ENCODE measurements around the gene KDM8. TPM values are rescaled to one million over a fixed set of nuclear protein-coding genes. Genes with fewer than 3 reads are reported as not detected.

KDM8 gene
- total and polyA plus RNA-seq, 9 of the 15 experiments (the other 6 are each of a cell fraction or from before 2014, with no cell fraction given): 0.61 to 9.1 (median 5.4) TPM

- TF ChIP-seq TSHZ1 (CRISPR knock-in tag; IDR thresholded peaks at IDR 0.05) (no peak), HMG20A (CRISPR knock-in tag; conservative IDR thresholded peaks at IDR 0.05) (no peak), RBM25 (IDR thresholded peaks at IDR 0.05; ENCODE audit: low read depth, low read length, severe bottlenecking) (no peak), THRAP3 (IDR thresholded peaks at IDR 0.05; ENCODE audit: borderline replicate concordance) (no peak), PRDM10 (IDR thresholded peaks at IDR 0.05; ENCODE audit: partially characterized antibody) (peak; percentile 25), RBM15 (IDR thresholded peaks at IDR 0.05; ENCODE audit: insufficient read depth, low read length) (no peak), ARID2 (IDR thresholded peaks at IDR 0.05) (no peak), ZFP30 (CRISPR knock-in tag; IDR thresholded peaks at IDR 0.05; ENCODE audit: borderline replicate concordance) (no peak), HOMEZ (CRISPR knock-in tag; IDR thresholded peaks at IDR 0.05) (no peak), PYGO2 (tag; IDR thresholded peaks at IDR 0.05) (no peak)
- TF ChIP-seq, protein P1, sequence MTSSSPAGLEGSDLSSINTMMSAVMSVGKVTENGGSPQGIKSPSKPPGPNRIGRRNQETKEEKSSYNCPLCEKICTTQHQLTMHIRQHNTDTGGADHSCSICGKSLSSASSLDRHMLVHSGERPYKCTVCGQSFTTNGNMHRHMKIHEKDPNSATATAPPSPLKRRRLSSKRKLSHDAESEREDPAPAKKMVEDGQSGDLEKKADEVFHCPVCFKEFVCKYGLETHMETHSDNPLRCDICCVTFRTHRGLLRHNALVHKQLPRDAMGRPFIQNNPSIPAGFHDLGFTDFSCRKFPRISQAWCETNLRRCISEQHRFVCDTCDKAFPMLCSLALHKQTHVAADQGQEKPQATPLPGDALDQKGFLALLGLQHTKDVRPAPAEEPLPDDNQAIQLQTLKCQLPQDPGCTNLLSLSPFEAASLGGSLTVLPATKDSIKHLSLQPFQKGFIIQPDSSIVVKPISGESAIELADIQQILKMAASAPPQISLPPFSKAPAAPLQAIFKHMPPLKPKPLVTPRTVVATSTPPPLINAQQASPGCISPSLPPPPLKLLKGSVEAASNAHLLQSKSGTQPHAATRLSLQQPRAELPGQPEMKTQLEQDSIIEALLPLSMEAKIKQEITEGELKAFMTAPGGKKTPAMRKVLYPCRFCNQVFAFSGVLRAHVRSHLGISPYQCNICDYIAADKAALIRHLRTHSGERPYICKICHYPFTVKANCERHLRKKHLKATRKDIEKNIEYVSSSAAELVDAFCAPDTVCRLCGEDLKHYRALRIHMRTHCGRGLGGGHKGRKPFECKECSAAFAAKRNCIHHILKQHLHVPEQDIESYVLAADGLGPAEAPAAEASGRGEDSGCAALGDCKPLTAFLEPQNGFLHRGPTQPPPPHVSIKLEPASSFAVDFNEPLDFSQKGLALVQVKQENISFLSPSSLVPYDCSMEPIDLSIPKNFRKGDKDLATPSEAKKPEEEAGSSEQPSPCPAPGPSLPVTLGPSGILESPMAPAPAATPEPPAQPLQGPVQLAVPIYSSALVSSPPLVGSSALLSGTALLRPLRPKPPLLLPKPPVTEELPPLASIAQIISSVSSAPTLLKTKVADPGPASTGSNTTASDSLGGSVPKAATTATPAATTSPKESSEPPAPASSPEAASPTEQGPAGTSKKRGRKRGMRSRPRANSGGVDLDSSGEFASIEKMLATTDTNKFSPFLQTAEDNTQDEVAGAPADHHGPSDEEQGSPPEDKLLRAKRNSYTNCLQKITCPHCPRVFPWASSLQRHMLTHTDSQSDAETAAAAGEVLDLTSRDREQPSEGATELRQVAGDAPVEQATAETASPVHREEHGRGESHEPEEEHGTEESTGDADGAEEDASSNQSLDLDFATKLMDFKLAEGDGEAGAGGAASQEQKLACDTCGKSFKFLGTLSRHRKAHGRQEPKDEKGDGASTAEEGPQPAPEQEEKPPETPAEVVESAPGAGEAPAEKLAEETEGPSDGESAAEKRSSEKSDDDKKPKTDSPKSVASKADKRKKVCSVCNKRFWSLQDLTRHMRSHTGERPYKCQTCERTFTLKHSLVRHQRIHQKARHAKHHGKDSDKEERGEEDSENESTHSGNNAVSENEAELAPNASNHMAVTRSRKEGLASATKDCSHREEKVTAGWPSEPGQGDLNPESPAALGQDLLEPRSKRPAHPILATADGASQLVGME (CRISPR knock-in tag; IDR thresholded peaks at IDR 0.05): no peak; the same call in 1 of the 2 replicates
These were observed at the start of gene KDM8 (continued) for GRCh38 chr16:27203507-27204311.

Measured in K562 (cell line).